H1 (cell line): Measurements from ENCODE around the gene UBE2D4. TPM values are rescaled to one million over a fixed set of nuclear protein-coding genes. Genes with fewer than 3 reads are reported as not detected.

ENCODE experiments used
- CTCF ChIP-seq, 3 experiments: IDR thresholded peaks; 1 replicate in 2 of 3; 2 replicates in 1 of 3; pipeline versions ENCODE4 v1.5.1 to v1.6.1; 2011; ENCODE audit warnings: low read length in 3 of 3, mild to moderate bottlenecking in 3 of 3, inconsistent platforms in 2 of 3, low read depth in 1 of 3, moderate library complexity in 1 of 3; ENCODE audit not compliant: insufficient read depth in 1 of 3; ENCODE audit errors: control extremely low read depth in 1 of 3
- HDAC6 ChIP-seq: IDR thresholded peaks from one replicate; pipeline ENCODE4 v1.7.1; 2012; ENCODE audit warnings: low read depth, mild to moderate bottlenecking, inconsistent platforms, low read length, moderate library complexity
- RBBP5 ChIP-seq: IDR thresholded peaks from 2 replicates; pipeline ENCODE4 v1.7.1; 2012; ENCODE audit warnings: low read depth, mild to moderate bottlenecking, inconsistent platforms, low read length, moderate library complexity, borderline replicate concordance
- SRF ChIP-seq: IDR thresholded peaks from 2 replicates; pipeline ENCODE4 v1.6.1; 2011; ENCODE audit warnings: mild to moderate bottlenecking, low read depth, low read length, moderate library complexity
- polyA plus RNA-seq, 7 experiments: library from polyadenylated mRNA; depleted of rRNA in 3 of 7; stranded (reverse) in 5 of 7; unstranded in 2 of 7; fragments of >200 nt in 5 of 7; fragments of 200-250 nt in 2 of 7; gene quantifications; 1 replicate in 5 of 7; 2 replicates in 1 of 7; 4 replicates in 1 of 7; pipeline versions ENCODE4 v1.2.1 to v1.2.3, GENCODE V29; 2011 to 2013; ENCODE audit warnings: missing spikeins in 2 of 7, mixed read lengths in 2 of 7
- total RNA-seq: library from RNA; stranded (reverse); fragmentation: NEBNext Ultra II Directional; extraction: Animal tissue kit (Norgen Biotek cat#: 25700); gene quantifications from 2 replicates; pipeline ENCODE4 v1.2.1, GENCODE V29; 2021

Gene UBE2D4
- total and polyA plus RNA-seq, 2 of the 8 experiments (the other 6 are each of a cell fraction or from before 2014, with no cell fraction given) = 3.4 to 9.4 TPM

- TF ChIP-seq RBBP5 (no peak), CTCF (IDR thresholded peaks at IDR 0.05; ENCODE audit: control extremely low read depth in 1 of 3, insufficient read depth in 1 of 3, low read depth in 1 of 3, low read length in 3 of 3) (no peak), HDAC6 (no peak), SRF (no peak)
These were observed 49.1 kb upstream of the UBE2D4 start (continued) for GRCh38 chr7:43876976-43877745.
